ENCODE data around the gene CTXN1. TPM values are rescaled to one million over a fixed set of nuclear protein-coding genes. Genes with fewer than 3 reads are reported as not detected.

CTXN1 gene
- under 1 TPM in 1 of 3 donors, not detected in 2; 0.39 TPM for total RNA-seq
- total RNA-seq (2013) = 0.09 TPM

- H3K27me3 ChIP-seq (ENCODE audit: control insufficient read depth, insufficient read depth, low read length) = no peaks in the 10 kb centered on the region
- no peak within 1 kb of the TSS for H3K4me3 ChIP-seq (ENCODE audit: low read length)
- Mint-ChIP-seq H3K36me3 (no peaks in the 10 kb centered on the region), H3K4me3 (peak within 1 kb of the TSS; percentile 85), H3K9me3 (no peaks in the 10 kb centered on the region), H3K4me1 (peaks cover 2 to 29% of the 10 kb centered on the region in 2 donors), H3K27me3 (ENCODE audit: low read depth in 2 of 2) (no peaks in the 10 kb centered on the region), H3K27ac (peak within 1 kb of the TSS in 1 of 2 donors; percentile 74)
- no peak for TF ChIP-seq CTCF (IDR thresholded peaks at IDR 0.05)
- peak; percentile 57 to 64 (median 61) for ATAC-seq
- peaks cover 32% of the 10 kb centered on the region for H3K4me1 ChIP-seq (ENCODE audit: control insufficient read depth, insufficient read depth, low read length)
- no peak within 1 kb of the TSS for H3K27ac ChIP-seq (ENCODE audit: low read length)
- DNase-seq = peak; percentile 73 to 81
- no peaks in the 10 kb centered on the region for H3K9me3 ChIP-seq (ENCODE audit: control insufficient read depth, insufficient read depth, low read length)
- intact Hi-C loops (cut with micrococcal nuclease) = no loop called here
- peaks cover 17% of the 10 kb centered on the region for H3K36me3 ChIP-seq (ENCODE audit: control insufficient read depth, insufficient read depth, low read length)
- 18% methylated on average over 65 of the region's 65 CpGs for WGBS (ENCODE audit: insufficient coverage)
These were observed at the start of gene CTXN1 for GRCh38 chr19:7926021-7926726. Gene CTXN1, minus strand, starts transcription at chr19:7926135. Its CDS starts 597 bp downstream, at chr19:7925538.

GRCh38 chr19:7975037-7975436, 49.1 kb upstream of the CTXN1 start:
- intact Hi-C loops (cut with micrococcal nuclease) = no loop called here
- Mint-ChIP-seq H3K27me3 (ENCODE audit: low read depth in 2 of 2) (no peaks in the 10 kb centered on the region), H3K36me3 (no peaks in the 10 kb centered on the region), H3K9me3 (no peaks in the 10 kb centered on the region), H3K27ac (no peak overlapping the region), H3K4me1 (no peaks in the 10 kb centered on the region), H3K4me3 (no peak overlapping the region)
- no peak for DNase-seq
- H3K36me3 ChIP-seq (ENCODE audit: control insufficient read depth, insufficient read depth, low read length) = peaks cover 43% of the 10 kb centered on the region
- WGBS (ENCODE audit: insufficient coverage) = 96% methylated on average over 7 of the region's 7 CpGs
- H3K27me3 ChIP-seq (ENCODE audit: control insufficient read depth, insufficient read depth, low read length) = no peaks in the 10 kb centered on the region
- no peaks in the 10 kb centered on the region for H3K9me3 ChIP-seq (ENCODE audit: control insufficient read depth, insufficient read depth, low read length)
- no peak for ATAC-seq
- H3K27ac ChIP-seq (ENCODE audit: low read length) = no peak overlapping the region
- H3K4me3 ChIP-seq (ENCODE audit: low read length) = no peak overlapping the region
- no peak for TF ChIP-seq CTCF (IDR thresholded peaks at IDR 0.05)
- no peaks in the 10 kb centered on the region for H3K4me1 ChIP-seq (ENCODE audit: control insufficient read depth, insufficient read depth, low read length)

- Mint-ChIP-seq H3K4me3 (no peak overlapping the region), H3K27me3 (ENCODE audit: low read depth in 2 of 2) (no peaks in the 10 kb centered on the region), H3K27ac (no peak overlapping the region), H3K36me3 (no peaks in the 10 kb centered on the region), H3K4me1 (no peaks in the 10 kb centered on the region), H3K9me3 (no peaks in the 10 kb centered on the region)
- WGBS (ENCODE audit: insufficient coverage) = 96% methylated on average over 12 of the region's 12 CpGs
- Histone ChIP-seq H3K27me3 (ENCODE audit: control insufficient read depth, insufficient read depth, low read length) (no peaks in the 10 kb centered on the region), H3K36me3 (ENCODE audit: control insufficient read depth, insufficient read depth, low read length) (peaks cover 43% of the 10 kb centered on the region), H3K9me3 (ENCODE audit: control insufficient read depth, insufficient read depth, low read length) (no peaks in the 10 kb centered on the region), H3K27ac (ENCODE audit: low read length) (no peak overlapping the region), H3K4me1 (ENCODE audit: control insufficient read depth, insufficient read depth, low read length) (no peaks in the 10 kb centered on the region), H3K4me3 (ENCODE audit: low read length) (no peak overlapping the region)
- no peak for TF ChIP-seq CTCF (IDR thresholded peaks at IDR 0.05)
- ATAC-seq = no peak
- intact Hi-C loops (cut with micrococcal nuclease) = no loop called here
- DNase-seq = no peak
These were observed 47.9 kb upstream of the CTXN1 start for GRCh38 chr19:7973883-7974282.

Measured in natural killer cell (primary cell).